Measurements from ENCODE around the gene LMOD1.

DNA sequence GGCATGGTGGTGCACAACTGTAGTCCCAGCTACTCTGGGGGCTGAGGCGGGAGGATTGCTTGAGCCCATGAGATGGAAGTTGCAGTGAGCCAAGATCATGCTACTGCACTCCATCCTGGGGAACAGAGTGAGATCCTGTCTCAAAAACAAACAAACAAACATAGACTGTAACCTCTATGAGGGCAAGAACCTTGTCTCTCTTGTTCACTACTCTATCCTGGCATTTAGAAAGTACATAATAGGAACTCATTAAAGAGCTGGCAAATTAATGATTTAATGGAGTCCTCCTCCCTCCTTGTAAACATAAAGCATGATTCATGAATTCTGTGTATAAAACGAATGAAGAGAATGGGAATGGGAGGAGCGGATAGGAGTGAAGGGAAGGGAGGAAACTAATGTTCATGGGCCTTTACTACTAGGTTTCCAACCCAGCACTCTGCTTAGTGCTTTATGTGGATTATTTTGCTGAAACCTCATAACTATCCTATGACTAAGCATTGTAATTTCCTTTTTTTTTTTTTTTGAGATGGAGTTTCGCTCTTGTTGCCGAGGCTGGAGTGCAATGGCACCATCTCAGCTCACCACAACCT is 8.6 kb downstream of the LMOD1 start:
- TF ChIP-seq, protein P1, sequence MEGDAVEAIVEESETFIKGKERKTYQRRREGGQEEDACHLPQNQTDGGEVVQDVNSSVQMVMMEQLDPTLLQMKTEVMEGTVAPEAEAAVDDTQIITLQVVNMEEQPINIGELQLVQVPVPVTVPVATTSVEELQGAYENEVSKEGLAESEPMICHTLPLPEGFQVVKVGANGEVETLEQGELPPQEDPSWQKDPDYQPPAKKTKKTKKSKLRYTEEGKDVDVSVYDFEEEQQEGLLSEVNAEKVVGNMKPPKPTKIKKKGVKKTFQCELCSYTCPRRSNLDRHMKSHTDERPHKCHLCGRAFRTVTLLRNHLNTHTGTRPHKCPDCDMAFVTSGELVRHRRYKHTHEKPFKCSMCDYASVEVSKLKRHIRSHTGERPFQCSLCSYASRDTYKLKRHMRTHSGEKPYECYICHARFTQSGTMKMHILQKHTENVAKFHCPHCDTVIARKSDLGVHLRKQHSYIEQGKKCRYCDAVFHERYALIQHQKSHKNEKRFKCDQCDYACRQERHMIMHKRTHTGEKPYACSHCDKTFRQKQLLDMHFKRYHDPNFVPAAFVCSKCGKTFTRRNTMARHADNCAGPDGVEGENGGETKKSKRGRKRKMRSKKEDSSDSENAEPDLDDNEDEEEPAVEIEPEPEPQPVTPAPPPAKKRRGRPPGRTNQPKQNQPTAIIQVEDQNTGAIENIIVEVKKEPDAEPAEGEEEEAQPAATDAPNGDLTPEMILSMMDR (conservative IDR thresholded peaks at IDR 0.05; ENCODE audit: low read depth, low read length), result no peak
- no peak for TF ChIP-seq EZH2 (IDR thresholded peaks at IDR 0.05; ENCODE audit: borderline replicate concordance, low read depth, low read length, poor library complexity, severe bottlenecking)
